ENCODE data around the gene PRSS16. TPM values are rescaled to one million over a fixed set of nuclear protein-coding genes. Genes with fewer than 3 reads are reported as not detected.

PRSS16 gene
- polyA plus RNA-seq, 1 experiment: 0.02 TPM

DNA sequence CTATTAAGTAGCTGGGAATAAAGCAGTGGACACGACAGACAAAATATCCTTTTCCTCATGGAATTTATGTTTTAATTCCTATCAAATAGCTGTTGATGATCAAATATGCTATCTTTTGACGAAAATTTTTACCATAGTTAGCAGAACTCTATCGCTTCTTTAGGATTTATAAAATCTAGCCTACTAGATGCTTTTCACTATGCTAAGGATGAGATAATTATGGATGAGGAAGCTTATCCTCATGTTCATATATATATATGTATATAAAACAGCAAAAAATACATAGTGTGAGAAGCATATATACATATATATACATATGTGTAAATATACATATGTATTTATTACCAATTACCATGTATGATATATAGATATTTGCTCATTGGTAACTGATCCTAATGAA is 12.9 kb upstream of the PRSS16 start:
- no peak for DNase-seq (ENCODE audit: low read depth, low spot score)
- ChIA-PET POLR2A (interaction anchor here (1.2 kb wide), 1 partner anchor 87 kb away, joined by 3 read pairs; a partner anchor contains a TSS), CTCF (interaction anchor here (0.6 to 1.4 kb wide), 4 partner anchors 108 to 538 kb away, joined by 3 to 8 read pairs (median 4); no protein-coding TSS in a partner anchor)
- TF ChIP-seq, protein P1, sequence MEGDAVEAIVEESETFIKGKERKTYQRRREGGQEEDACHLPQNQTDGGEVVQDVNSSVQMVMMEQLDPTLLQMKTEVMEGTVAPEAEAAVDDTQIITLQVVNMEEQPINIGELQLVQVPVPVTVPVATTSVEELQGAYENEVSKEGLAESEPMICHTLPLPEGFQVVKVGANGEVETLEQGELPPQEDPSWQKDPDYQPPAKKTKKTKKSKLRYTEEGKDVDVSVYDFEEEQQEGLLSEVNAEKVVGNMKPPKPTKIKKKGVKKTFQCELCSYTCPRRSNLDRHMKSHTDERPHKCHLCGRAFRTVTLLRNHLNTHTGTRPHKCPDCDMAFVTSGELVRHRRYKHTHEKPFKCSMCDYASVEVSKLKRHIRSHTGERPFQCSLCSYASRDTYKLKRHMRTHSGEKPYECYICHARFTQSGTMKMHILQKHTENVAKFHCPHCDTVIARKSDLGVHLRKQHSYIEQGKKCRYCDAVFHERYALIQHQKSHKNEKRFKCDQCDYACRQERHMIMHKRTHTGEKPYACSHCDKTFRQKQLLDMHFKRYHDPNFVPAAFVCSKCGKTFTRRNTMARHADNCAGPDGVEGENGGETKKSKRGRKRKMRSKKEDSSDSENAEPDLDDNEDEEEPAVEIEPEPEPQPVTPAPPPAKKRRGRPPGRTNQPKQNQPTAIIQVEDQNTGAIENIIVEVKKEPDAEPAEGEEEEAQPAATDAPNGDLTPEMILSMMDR (IDR thresholded peaks at IDR 0.05; ENCODE audit: low read depth, low read length): no peak
- H3K27ac ChIP-seq (ENCODE audit: low read depth, low read length): no peak overlapping the region
- H3K4me3 ChIP-seq (ENCODE audit: low read depth, low read length): peak overlapping the region; percentile 50; the same call in 1 of the 2 replicates
- H3K9me3 ChIP-seq (ENCODE audit: control insufficient read depth, insufficient read depth, low read length): no peaks in the 10 kb centered on the region; the same call in 1 of the 2 replicates
- no peaks in the 10 kb centered on the region for H3K27me3 ChIP-seq (ENCODE audit: control insufficient read depth, insufficient read depth, low read length)

GRCh38 chr6:27237089-27237803 is 10.3 kb upstream of the PRSS16 start:
- ChIA-PET POLR2A (interaction anchor here (0.6 kb wide), 2 partner anchors 24 to 554 kb away, joined by 3 to 4 read pairs; no protein-coding TSS in a partner anchor), CTCF (interaction anchor here (0.6 to 1.4 kb wide), 6 partner anchors 15 to 550 kb away, joined by 3 to 6 read pairs (median 4); no protein-coding TSS in a partner anchor)
- Histone ChIP-seq H3K4me3 (ENCODE audit: low read depth, low read length) (peak overlapping the region; percentile 55), H3K27me3 (ENCODE audit: control insufficient read depth, insufficient read depth, low read length) (no peaks in the 10 kb centered on the region), H3K9me3 (ENCODE audit: control insufficient read depth, insufficient read depth, low read length) (no peaks in the 10 kb centered on the region; the same call in 1 of the 2 replicates), H3K27ac (ENCODE audit: low read depth, low read length) (no peak overlapping the region)
- TF ChIP-seq, protein P1 (IDR thresholded peaks at IDR 0.05; ENCODE audit: low read depth, low read length): no peak
- DNase-seq (ENCODE audit: low read depth, low spot score): no peak

GRCh38 chr6:27238010-27238983 is 9.2 kb upstream of the PRSS16 start:
- POLR2A ChIA-PET: no interaction called here

GRCh38 chr6:27239258-27239657 is 8.2 kb upstream of the PRSS16 start:
- ChIA-PET CTCF (no interaction called here), POLR2A (no interaction called here)
- H3K4me3 ChIP-seq (ENCODE audit: low read depth, low read length): no peak overlapping the region
- TF ChIP-seq, protein P1 (IDR thresholded peaks at IDR 0.05; ENCODE audit: low read depth, low read length): no peak
- DNase-seq (ENCODE audit: low read depth, low spot score): no peak
- no peaks in the 10 kb centered on the region for H3K27me3 ChIP-seq (ENCODE audit: control insufficient read depth, insufficient read depth, low read length)
- H3K9me3 ChIP-seq (ENCODE audit: control insufficient read depth, insufficient read depth, low read length): no peaks in the 10 kb centered on the region; the same call in 1 of the 2 replicates
- no peak overlapping the region for H3K27ac ChIP-seq (ENCODE audit: low read depth, low read length)

More at GRCh38 chr6:27238010-27238983, 9.2 kb upstream of the PRSS16 start:
- Histone ChIP-seq H3K27me3 (ENCODE audit: control insufficient read depth, insufficient read depth, low read length) (no peaks in the 10 kb centered on the region), H3K27ac (ENCODE audit: low read depth, low read length) (no peak overlapping the region), H3K4me3 (ENCODE audit: low read depth, low read length) (peak overlapping the region; percentile 55), H3K9me3 (ENCODE audit: control insufficient read depth, insufficient read depth, low read length) (no peaks in the 10 kb centered on the region; the same call in 1 of the 2 replicates)
- CTCF ChIA-PET: interaction anchor here (0.6 to 1.3 kb wide), 3 partner anchors 111 to 549 kb away, joined by 3 to 6 read pairs (median 5); no protein-coding TSS in a partner anchor
- TF ChIP-seq, protein P1 (IDR thresholded peaks at IDR 0.05; ENCODE audit: low read depth, low read length): no peak
- no peak for DNase-seq (ENCODE audit: low read depth, low spot score)
